NCI-H2107 treated with DMSO at 0.1 percent for 48 hours (cell line): Measurements from ENCODE around the gene NDFIP1.
"Not testable (repeated sequence)": the region's sequence is repeated elsewhere in the genome, so short reads cannot be mapped to it uniquely, and the experiment has no call there.

Experiments used
- DNase-seq: peaks from one replicate; lab custom pipeline; 2025; ENCODE audit not compliant: unreplicated experiment; lab: John Stamatoyannopoulos, UW

Gene NDFIP1

DNA sequence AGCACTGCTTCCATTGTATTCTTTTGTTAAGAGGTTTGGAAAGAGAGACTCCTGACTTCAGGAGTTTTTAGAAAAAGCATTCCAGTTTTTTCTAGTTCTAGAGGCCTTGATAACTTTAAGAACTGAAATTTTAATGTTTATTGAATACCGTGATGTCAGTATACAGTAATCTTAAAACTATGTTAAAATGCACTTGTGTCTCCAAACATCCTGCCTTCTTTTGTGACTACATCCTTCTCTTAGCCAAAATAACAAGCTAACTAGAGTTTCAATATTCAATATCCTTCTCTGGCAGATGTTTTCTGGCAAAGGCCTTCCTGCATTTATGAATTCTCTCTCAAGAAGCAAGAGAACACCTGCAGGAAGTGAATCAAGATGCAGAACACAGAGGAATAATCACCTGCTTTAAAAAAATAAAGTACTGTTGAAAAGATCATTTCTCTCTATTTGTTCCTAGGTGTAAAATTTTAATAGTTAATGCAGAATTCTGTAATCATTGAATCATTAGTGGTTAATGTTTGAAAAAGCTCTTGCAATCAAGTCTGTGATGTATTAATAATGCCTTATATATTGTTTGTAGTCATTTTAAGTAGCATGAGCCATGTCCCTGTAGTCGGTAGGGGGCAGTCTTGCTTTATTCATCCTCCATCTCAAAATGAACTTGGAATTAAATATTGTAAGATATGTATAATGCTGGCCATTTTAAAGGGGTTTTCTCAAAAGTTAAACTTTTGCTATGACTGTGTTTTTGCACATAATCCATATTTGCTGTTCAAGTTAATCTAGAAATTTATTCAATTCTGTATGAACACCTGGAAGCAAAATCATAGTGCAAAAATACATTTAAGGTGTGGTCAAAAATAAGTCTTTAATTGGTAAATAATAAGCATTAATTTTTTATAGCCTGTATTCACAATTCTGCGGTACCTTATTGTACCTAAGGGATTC, 43.1 kb downstream of the NDFIP1 start:
- DNase-seq: peak; percentile 43

- no peak for DNase-seq
Observed at GRCh38 chr5:142152384-142152732, 43.8 kb downstream of the NDFIP1 start.

GRCh38 chr5:142153674-142154448, 45.3 kb downstream of the NDFIP1 start:
- no peak for DNase-seq

- DNase-seq: not testable (repeated sequence)
Observed at GRCh38 chr5:142154449-142154841, 45.9 kb downstream of the NDFIP1 start.

GRCh38 chr5:142156839-142157463, 48.4 kb downstream of the NDFIP1 start:
- DNase-seq: no peak

DNA sequence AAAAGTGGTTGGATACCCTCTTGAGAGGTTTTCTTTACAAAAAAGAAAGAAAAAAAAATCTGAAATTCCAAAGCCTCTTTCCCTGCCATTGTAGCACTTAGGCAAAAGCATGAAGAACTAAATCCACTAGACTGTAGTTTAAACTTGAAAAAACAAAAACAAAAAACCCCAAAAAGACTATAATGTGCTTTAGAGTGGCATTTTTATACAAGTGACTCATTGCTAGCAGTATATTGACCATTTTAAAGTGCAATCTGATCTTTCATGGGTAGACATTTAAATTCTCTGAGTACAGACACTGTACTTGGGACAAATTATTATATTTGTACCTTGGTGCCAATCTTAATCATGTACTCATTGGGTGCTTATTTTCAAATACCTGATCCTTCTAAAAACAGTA, 50.8 kb downstream of the NDFIP1 start:
- DNase-seq: no peak

DNA sequence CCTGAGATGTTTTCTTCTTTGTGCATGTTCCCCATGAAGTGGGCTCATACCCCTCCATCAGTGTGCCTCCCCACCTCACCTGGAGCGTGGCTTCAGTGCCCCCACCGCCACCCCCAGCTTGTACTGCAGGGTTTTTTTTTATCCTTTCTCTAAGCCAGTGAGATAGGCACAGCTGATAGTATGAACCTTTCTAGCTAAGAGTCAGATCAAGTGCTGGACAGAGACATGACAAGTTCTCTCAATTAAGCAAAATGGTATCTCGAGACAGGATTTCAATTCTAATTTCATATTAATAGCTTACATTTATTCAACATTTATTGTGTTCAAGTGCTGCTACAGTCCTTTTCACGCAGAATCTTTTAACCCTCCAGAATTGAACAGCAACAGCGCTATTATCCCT, 55.7 kb downstream of the NDFIP1 start:
- no peak for DNase-seq

DNA sequence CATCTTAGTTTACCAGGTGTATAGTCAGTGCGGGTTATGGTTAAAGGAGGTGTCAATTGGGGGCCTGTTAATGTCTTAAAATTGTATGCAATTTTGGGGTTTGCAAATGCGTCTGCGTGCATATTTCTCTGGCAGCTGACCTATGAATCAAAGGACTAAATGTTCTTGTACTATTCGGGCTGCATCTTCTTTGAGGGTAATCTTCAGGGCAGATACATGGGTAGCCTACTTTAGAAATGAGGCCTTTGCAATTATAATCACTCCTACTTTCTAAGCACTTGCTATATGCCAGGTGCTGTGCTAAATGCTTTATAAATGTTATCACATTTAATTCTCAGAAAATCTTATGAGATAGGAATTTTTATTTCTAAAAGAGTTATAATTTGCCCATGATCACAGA, 58.2 kb downstream of the NDFIP1 start:
- no peak for DNase-seq

GRCh38 chr5:142167458-142167857, 58.9 kb downstream of the NDFIP1 start:
- no peak for DNase-seq

DNA sequence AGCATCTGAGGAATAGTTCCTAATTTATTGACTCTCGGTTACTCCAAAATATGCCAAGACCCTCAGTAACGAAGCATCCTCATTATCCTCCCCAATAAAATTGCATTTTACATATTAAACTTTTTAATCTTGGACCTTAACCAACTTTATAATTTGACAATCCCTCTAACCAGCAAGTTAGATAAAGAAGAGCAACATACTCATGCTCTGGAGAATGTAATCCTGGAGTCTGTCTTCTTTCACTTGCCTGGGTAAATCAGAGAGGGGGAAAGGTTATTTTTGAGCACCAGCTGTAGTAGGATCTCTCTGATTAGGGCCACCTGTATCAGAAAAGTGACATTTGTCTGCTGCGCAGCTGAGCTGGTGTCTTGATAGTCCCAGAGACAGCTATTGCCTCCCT, 59.8 kb downstream of the NDFIP1 start:
- no peak for DNase-seq

DNA sequence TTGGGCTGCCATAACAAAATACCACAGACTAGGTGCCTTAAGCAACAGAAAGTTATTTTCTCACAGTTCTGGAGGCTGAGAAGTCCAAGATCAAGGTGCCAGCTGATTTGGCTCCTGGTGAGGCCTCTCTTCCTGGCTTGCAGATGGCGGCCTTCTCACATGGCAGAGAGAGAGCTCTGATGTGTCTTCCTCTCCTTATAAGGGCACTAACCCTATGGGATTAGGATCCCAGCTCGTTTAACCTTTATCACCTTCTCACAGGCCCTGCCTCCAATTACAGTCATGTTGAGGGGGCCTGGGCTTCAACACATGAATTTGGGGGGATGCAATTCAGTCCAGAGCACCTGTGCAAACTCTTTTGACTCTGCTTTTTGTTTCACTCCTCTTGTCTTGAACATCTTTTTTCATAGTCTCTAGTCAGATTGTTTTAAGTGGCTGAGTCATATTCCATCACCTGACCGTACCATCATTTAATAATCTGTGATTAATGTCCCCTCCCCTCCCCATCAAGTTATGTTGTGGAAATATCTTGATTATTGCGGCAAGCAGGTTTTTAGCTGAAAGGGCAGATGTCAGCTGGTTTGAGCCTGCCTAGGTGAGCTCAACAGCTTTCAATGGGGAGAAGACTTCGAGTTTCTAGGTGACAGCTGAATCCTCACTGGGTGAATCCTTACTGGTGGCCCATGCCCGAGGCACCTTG, 61.8 kb downstream of the NDFIP1 start:
- no peak for DNase-seq

DNA sequence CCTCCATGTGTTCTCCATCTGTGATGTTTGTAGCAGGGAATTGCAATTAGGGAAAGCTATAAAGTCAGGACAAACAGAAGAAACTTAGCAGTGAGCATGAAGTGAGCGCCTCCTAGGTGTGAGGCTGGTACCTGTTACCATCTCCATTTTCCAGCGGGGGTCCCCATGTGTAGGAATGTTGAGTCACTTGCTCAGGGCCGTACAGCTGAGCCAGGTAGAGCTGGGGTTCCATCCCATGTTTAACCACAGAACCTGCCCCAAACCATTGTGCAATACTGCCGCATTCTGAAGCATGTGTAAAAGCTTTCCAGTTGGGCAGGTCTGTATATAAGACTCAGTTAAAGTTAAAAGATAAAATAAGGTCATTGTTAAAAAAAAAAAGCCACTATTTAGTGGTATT, 62.7 kb downstream of the NDFIP1 start:
- no peak for DNase-seq

- DNase-seq: peak; percentile 77
Observed at GRCh38 chr5:142175039-142175438, 66.5 kb downstream of the NDFIP1 start.

DNA sequence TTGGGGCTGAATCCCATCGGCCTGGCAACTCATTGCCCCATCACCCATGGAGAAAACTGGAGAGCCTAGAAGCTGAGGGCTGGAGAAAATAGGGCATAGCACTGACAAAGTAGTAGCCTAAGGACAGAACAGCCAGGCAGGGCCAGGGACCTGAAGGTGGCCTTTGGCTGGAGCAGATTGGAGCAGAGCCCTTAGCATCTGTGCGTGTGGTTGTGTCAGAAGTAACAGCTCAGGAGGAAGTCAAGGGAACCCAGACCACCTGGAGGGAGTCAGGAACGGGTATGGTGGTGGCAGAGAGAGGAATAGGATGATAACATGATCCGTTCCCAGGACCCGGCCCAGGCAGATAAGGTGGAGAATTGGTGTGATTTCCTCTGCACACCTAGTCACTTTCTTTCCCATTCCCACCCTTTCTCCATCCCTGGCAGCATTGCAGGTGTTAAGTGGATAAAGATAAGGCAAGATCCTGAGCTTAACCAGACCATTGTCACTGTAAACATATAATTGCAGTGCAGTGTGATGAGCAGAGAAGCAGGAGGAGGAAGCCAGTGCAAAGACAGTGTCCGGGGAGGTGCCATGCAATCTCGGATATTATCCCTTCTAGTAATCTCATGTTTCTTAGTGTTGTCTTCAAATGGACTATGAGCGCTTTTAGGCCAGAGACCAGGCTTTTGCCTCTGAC, 67.0 kb downstream of the NDFIP1 start:
- no peak for DNase-seq

DNA sequence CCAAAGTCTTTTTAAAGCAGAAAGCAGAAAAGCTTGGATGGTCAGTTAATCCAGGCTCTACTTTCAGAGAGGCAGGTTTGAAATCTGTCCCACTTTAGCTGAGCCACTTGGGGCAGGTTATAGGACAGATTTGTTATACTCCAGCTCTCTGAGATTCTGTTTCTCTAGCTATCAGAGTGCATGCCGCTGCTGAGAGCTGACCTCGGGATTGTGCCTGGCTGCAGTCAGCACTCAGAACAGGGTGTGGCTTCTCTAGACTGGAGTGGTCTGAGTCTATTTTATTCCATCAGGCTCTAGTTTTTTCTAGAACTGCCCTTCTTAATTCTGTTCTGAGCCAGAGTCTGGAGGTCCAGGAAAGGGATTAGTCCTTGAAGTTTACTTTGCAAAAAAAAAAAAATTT, 67.7 kb downstream of the NDFIP1 start:
- DNase-seq: no peak

DNA sequence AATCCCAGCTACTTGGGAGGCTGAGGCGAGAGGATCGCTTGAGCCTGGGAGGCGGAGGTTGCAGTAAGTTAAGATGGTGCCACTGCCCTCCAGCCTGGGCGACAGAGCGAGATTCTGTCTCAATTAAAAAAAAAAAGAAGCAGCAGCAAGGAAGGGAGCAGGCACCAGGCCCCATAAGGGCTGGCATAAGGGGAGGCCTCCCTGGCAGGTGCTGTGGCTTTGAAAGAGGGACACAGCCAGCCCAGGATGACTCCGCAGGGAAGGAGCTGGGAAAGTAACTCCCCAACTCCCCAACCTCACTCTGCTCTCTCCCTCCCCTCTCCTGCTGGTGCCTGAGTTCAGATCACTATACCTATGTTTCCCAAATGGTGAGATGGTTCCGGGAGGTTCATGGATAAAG, 70.1 kb downstream of the NDFIP1 start:
- DNase-seq: no peak

- DNase-seq: peak; percentile 49
Observed at GRCh38 chr5:142179776-142180387, 71.3 kb downstream of the NDFIP1 start.

DNA sequence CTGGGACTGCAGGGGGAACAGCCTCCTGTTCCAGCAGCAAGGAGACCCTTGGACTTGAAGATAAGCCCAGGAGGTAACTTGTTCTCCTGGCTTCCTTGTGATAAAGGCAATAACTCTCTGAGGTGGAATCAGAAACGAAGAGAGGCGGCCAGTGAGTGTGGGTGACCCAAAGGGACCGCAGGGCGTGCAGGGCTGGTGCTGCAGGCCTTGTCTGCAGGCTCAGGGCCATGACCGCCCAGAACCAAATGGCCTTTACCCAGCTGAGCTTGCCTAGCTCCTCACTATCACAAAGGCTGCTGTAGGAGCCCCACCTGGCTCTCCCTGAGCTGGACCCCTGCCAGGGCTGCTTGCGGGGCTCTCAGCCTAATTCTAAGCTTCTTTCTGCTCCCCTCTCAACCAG, 72.5 kb downstream of the NDFIP1 start:
- DNase-seq: no peak

DNA sequence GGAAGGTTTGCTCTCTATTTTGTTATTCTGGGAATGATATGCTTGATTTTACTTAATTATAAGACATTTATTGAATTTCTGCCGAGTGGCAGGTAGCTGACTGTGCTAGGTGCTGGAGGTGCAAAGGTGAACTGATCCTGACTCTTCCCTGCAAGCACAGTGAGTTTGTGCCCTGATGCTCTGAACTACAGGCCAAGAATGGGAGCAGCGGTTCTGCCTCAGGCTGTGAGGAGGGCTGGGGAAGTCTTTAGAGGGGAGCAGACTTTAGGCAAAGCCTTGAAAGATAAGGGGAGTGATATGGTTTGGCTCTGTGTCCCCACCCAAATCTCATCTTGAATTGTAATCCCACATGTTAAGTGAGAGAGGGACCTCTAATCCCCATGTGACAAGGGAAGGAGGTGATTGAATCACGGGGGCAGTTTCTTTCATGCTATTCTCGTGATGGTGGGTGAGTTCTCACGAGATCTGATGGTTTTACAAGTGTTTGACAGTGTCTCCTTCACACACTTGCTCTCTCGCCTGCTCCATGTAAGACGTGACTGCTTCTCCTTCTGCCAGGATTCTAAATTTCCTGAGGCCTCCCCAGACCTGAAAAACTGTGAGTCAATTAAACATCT, 73.1 kb downstream of the NDFIP1 start:
- no peak for DNase-seq

DNA sequence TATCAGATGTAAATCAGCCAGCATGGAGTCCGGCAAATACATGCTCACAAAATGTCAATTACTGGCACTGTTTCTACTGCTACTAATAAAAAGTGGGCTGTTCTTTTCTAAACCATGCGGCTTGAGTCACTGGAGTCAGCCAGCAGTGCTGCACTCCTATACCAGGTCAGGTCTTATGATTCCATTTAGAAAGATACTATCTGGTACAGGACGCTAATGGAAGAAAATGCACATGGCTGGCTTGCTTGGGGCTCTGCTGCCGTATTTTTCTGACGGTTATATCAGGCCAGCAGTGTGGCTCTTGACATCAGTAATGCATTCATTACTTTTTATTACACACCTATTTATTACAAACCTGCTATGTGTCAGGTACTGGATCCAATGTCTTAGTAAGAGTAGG, 74.3 kb downstream of the NDFIP1 start:
- no peak for DNase-seq
